Right kidney (tissue), 1 donor: ENCODE results near the gene LRRIQ4.

ENCODE experiments used
- DNase-seq: peaks from one replicate; pipeline ENCODE4 v3.0.0-alpha.2; 2016

Gene LRRIQ4

DNA sequence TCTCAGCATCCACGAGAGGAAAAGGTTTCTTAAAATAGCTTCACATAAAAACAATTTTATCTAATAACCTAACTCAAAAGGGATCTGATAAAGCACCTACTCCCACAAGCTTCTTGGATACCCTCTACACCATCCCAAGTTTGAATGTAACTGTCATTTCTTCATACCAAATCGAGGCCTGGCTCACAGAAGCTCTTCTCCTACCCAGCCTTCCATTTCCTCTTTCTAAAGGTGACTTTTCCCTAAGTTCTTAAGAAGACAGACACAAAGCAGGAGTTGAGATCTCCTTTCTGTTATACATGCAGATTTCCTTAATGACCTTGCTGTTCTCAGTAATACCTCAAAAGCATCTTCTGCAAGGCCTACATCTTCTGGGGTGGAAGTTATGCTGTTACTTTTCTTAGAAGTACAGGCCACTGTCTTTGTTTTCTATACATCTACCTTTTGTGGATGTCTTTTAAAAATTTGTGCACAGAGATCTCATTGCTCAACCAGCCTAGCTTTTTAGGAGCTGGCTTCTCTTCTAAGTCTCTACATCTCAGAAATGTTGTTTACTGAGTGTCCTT lies 3.4 kb upstream of the LRRIQ4 start:
- no peak for DNase-seq

DNA sequence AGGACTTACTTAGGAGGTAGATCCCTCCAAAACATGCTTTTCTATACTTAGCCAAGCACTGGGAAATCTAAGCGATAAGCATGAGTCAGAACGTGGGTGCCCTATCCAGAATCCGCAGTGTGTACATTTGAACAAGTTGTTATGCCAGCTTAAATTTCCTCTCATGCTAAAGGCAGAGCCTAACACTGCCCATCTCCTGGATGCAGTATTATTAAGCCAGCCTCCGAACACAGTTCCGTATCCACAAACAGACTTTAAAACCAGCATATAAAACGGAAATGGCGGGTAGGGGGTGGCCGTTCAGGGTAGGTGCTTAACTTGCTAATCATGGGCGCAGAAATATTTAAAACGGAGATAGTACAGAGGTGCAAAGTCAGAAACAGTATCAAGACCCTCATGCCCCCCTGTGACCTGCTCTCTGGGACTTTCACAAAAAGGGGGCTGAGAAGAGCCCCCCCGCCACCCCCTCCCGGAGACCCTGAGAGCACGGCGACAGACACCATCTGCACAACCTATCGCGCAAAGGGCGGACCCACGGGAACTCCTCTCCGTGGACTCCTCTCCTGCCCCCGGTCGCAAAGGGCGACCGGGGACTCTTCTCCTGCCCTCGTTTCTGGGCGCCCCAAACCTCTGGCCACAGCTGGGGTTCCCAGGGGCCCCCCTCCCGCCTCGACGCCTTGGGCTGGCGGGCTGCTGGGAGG lies 889 bp upstream of the LRRIQ4 start:
- no peak for DNase-seq

GRCh38 chr3:169813278-169813677 lies 608 bp downstream of the LRRIQ4 start:
- no peak for DNase-seq

DNA sequence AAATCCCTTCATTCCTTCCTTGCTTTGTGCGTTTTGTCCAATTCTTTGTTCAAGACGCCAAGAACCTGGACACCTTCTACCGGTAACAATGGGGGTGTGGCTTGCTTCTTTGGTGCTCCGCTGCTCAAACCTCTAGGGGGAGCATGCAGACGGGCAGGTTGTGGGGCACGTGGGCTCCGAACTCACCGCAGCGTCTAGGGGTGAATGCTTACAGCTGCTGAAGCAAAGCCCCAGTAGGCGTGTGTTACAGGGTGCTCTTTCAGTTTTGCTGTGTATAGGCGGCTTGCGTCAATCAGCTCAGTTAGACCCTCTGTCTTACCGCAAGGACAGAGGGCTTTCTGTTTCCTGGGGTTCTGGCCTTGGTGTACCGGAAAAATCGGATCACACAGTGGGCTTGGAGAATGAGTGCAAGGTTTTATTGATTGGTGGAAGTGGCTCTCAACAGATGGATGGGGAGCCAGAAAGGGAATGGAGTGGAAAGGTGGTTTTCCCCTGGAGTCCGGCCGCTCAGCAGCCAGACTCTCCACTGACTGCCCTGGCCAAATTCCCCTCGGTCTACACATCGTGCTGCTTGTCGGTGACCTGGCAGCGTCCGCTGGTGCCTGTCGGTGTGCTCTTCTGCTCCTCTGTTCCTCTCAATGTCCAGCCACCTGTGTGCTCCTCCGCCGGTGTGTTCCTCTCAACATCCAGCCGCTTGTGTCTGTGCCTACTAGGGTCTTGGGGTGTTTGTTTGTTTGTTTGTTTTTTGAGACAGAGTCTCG lies 1.3 kb downstream of the LRRIQ4 start:
- DNase-seq: no peak

GRCh38 chr3:169815590-169816150 lies 3.0 kb downstream of the LRRIQ4 start:
- no peak for DNase-seq

DNA sequence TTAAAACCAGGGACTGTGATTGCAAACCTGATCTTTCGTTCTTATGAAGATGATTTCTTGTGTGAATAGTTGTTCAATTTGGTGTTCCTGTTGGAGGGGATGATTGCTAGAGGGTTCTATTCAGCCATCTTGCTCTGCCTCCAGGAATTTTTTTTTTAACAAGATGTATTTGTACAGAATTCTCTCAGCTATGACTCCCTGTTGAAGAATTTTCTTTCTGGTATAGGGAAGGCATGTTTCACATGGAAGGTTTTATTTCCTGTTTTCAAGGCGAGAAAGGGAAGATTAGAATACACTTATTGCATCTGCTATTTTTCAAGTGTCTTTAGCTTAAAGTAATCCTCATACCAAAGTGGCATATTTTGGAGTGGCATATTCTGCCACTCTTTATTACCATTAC lies 5.6 kb downstream of the LRRIQ4 start:
- DNase-seq: no peak

DNA sequence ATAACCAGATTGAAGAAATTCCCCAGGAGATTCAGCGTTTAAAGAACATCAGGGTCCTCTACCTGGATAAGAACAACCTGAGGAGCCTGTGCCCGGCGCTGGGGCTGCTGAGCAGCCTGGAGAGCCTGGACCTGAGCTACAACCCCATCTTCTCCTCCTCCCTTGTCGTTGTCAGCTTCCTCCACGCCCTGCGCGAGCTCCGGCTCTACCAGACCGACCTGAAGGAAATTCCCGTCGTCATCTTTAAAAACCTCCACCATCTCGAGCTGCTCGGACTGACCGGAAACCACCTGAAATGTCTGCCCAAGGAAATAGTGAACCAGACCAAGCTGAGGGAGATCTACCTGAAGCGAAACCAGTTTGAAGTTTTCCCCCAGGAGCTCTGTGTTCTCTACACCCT lies 9.4 kb downstream of the LRRIQ4 start:
- no peak for DNase-seq

DNA sequence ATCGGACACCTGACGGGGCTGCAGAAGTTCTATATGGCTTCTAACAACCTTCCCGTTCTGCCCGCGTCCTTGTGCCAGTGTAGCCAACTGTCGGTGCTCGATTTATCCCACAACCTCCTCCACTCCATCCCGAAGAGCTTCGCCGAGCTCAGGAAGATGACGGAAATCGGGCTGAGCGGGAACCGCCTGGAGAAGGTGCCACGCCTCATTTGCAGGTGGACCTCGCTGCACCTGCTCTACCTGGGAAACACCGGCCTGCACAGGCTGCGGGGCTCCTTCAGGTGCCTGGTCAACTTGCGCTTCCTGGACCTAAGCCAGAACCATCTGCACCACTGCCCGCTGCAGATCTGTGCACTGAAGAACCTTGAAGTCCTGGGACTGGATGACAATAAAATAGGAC lies 9.9 kb downstream of the LRRIQ4 start:
- no peak for DNase-seq

- DNase-seq: no peak
Observed at GRCh38 chr3:169822983-169823382, 10.3 kb downstream of the LRRIQ4 start.

DNA sequence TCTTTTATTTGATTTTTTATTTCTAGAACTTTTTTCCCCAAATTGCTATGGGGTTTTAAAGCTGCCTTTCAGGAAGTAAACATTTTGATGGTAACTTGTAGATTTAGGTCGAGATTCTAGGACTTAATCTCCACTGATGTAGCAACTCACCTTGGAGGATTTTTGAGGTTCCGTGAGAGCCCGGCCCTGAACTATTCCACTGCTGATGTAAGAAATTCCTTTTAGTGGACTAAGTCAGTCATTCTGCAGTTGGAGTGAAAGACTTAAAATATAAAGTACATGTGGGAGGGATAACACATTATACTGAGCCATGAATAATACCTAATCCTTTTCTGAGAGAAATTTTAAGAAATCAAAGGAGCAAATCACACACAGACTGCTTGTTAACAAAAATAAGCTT lies 12.6 kb downstream of the LRRIQ4 start:
- DNase-seq: no peak

- no peak for DNase-seq
Observed at GRCh38 chr3:169827712-169828111, 15.0 kb downstream of the LRRIQ4 start.

GRCh38 chr3:169835533-169835932 lies 22.9 kb downstream of the LRRIQ4 start:
- no peak for DNase-seq

DNA sequence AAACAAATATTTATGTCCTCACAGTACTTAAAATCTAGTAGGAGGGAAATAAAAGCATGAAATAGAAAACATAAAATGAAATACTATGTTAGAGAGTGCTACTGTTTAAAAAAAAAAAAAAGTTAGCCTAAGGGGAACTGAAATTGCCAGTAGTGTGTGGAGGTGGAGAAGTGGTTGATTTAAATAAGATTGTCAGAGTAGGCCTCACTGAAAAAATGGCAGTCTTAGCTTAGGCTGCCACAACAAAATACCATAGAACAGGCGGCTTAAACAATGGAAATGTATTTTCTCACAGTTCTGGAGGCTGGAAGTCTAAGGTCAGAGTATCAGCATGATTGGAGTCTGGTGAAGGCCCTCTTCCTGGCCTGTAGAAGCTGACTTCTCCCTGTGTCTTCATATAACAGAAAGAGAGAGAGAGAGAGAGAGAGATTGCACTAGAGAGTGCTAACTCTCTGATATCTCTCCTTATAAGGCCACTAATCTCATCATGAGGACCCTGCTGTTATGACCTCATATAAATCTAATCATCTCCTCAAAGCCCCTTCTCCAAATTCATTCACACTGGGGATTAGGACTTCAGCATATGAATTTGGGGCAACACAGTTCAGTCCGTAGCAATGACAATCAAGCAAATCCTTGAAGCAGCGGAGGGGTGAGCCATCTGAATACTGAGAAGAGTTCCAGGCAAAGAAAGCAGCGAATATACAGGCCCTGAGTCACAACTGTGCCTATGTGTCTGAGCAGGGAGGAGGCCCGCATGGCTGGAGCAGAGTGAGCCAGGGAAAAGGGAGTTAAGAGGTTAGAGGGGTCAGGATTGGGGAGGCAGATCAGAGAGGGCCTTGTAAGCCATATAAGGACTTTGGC lies 23.6 kb downstream of the LRRIQ4 start:
- no peak for DNase-seq

GRCh38 chr3:169836942-169837275 lies 24.2 kb downstream of the LRRIQ4 start:
- no peak for DNase-seq

DNA sequence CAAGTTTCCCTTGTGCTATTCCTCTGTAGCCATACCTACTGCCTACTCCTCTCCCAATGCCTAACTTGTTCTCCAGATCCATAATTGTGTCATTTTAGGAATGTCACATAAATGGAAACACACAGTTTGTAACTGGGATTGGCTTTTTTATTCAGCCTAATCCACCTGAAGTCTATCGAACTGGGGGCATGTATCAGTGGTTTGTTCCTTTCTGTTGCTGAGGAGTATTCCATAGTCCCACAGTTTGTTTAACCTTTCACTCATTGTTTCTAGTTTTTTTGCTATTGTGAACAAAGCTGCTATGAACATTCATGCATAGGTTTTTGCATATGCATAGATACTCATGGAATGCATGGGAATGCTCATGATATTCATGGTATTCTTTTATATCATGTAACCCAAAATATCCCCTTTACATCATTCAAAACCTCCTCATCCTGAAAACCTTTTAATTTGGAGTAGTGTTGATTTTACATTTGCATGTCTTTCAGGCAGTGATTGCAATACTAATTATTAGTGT lies 25.9 kb downstream of the LRRIQ4 start:
- DNase-seq: no peak

DNA sequence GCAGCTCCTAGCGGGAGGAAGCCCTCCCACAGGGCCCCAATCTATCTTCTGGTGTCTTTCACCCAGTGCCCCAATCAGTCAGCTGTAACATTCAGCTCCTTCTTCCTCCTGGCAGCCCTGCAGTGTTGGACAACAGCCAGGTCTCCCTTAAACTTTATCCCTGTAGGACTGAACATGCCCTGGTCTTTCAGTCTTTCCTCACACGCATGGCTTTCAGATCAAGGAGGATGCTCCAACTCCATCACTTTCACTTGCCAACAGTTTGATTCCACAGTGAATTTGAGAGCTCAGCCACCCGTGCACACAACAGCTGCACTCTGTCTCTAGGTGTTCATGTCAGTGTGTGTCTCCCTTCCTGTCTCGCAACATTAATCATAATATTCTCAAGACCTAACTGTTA lies 28.5 kb downstream of the LRRIQ4 start:
- DNase-seq: peak; percentile 35

- no peak for DNase-seq
Observed at GRCh38 chr3:169842960-169843359, 30.3 kb downstream of the LRRIQ4 start.

GRCh38 chr3:169846458-169847193 lies 34.0 kb downstream of the LRRIQ4 start:
- DNase-seq: no peak

DNA sequence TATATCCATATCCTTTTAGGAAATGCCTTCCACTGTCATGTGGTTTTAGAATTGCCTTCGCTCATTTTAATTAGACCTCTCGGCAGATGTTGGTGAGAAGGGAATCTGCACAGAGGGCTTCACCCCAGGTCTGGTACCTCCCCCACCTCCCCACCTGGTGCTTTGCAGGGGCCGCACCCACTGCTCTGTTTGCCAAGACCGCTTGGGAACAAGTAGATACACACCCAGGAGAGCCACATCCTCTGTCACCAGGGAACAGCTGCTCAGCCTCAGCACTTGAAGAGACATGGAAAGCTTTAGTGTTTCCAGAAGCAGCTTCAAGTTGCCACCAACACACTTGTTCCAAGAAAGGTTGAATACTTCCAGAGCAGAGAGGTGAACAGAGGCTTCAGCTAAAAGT lies 35.2 kb downstream of the LRRIQ4 start:
- DNase-seq: no peak

DNA sequence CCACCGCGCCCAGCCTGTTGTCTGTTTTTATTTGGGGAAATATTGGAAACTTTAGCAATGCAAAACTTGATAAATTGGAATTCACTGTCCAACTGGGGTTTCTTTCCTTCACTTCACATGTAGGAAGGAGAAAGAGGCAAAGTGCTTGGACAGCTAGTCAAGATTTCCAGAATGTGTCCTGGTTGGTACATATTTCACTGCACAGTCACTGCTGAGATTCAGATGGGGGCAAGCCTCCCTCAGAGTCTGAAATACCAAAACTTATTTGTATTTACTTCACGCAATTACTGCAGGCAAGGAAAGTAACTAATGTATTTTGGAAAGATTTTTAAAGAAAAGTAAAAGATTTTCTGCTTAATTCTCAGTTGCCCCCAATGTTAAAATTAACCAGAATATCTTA lies 36.1 kb downstream of the LRRIQ4 start:
- DNase-seq: no peak

GRCh38 chr3:169850618-169851017 lies 37.9 kb downstream of the LRRIQ4 start:
- DNase-seq: no peak

DNA sequence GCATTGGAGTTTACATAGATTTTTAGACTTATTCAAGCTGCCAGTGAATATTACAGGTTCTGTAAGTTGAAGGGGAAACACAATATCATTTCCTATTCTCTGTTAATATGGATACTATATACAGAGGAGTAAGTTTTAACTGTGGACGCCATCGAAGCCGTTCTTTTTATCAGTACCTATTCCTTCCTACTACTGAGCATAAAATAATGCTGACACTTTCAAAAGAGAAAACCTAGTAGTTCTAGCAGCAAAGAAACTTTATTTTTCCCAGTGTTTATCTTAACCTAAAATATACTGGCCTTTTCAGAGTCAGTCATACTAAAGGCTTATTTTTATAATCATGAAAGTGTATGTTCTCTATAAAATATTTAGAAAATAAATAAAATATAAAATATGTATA lies 42.8 kb downstream of the LRRIQ4 start:
- no peak for DNase-seq
